MM.1S (cell line): ENCODE results near the gene FARS2.

Experiments used
- CTCF ChIP-seq: fragments of 300-600 bp; sonication (generic); IDR thresholded peaks from 2 replicates; pipeline ENCODE4 v1.5.1; 2016; ENCODE audit warnings: antibody characterized with exemption, low read length, mixed read lengths
- EZH2 ChIP-seq: fragments of 300-600 bp; sonication (generic); optimal IDR thresholded peaks from 2 replicates; pipeline ENCODE3; 2017; ENCODE audit warnings: low read depth, mild to moderate bottlenecking, antibody characterized with exemption, low read length, mixed read lengths
- EZH2phosphoT487 ChIP-seq: fragments of 300-600 bp; sonication (generic); IDR thresholded peaks from 2 replicates; pipeline ENCODE4 v1.6.1; 2018; ENCODE audit warnings: antibody characterized with exemption, low read length

- TF ChIP-seq CTCF (no peak), EZH2phosphoT487 (no peak), EZH2 (no peak)
Measured at GRCh38 chr6:5744497-5744896, 483.2 kb downstream of the FARS2 start.
